ENCODE results near the gene VPS72.

VPS72 gene

GRCh38 chr1:151184211-151184610 lies 5.8 kb downstream of the VPS72 start:
- DNase-seq = no peak

GRCh38 chr1:151176514-151177045 lies 13.4 kb downstream of the VPS72 start:
- DNase-seq = no peak

GRCh38 chr1:151175863-151176262 lies 14.1 kb downstream of the VPS72 start, which contains the start of gene TMOD4:
Gene TMOD4 (minus strand): TSS chr1:151175981. CDS start chr1:151174875, 1,106 bp downstream.
- no peak for DNase-seq

- DNase-seq = no peak
These were observed 14.8 kb downstream of the VPS72 start for GRCh38 chr1:151175041-151175741.

- no peak for DNase-seq
These were observed 18.8 kb downstream of the VPS72 start for GRCh38 chr1:151171190-151171589.

GRCh38 chr1:151167116-151167515 lies 22.9 kb downstream of the VPS72 start:
- DNase-seq = no peak

- DNase-seq = no peak
These were observed 23.5 kb downstream of the VPS72 start for GRCh38 chr1:151166505-151166956.

GRCh38 chr1:151165738-151166504 lies 24.1 kb downstream of the VPS72 start, which contains the start of the genes LYSMD1 and SCNM1:
Gene LYSMD1 (minus strand): TSS chr1:151165902. CDS start chr1:151165258, 644 bp downstream.
Gene SCNM1 (plus strand): TSS chr1:151166144. CDS start chr1:151166153, 9 bp downstream.
- DNase-seq = peak; percentile 91

- DNase-seq = no peak
These were observed 24.7 kb downstream of the VPS72 start for GRCh38 chr1:151165281-151165737.

- DNase-seq = no peak
These were observed 25.2 kb downstream of the VPS72 start for GRCh38 chr1:151164732-151165280.

- no peak for DNase-seq
These were observed 30.6 kb downstream of the VPS72 start for GRCh38 chr1:151159373-151159772.

- DNase-seq = no peak
These were observed 31.2 kb downstream of the VPS72 start for GRCh38 chr1:151158751-151159251.

- peak; percentile 35 for DNase-seq
These were observed 31.7 kb downstream of the VPS72 start for GRCh38 chr1:151158326-151158725.

- peak; percentile 23 for DNase-seq
These were observed 32.9 kb downstream of the VPS72 start for GRCh38 chr1:151157067-151157531.

- peak; percentile 61 for DNase-seq
These were observed 33.5 kb downstream of the VPS72 start, which contains the start of gene TNFAIP8L2 for GRCh38 chr1:151156515-151156819. Gene TNFAIP8L2 (plus strand): TSS chr1:151156649. CDS start chr1:151158698, 2,049 bp downstream.

- no peak for DNase-seq
These were observed 42.3 kb downstream of the VPS72 start for GRCh38 chr1:151147665-151148064.

GRCh38 chr1:151147132-151147503 lies 42.9 kb downstream of the VPS72 start:
- DNase-seq = no peak

- DNase-seq = peak; percentile 79
These were observed 43.4 kb downstream of the VPS72 start, which contains the start of gene SEMA6C for GRCh38 chr1:151146412-151147131. Gene SEMA6C (minus strand): TSS chr1:151146631. CDS start chr1:151142621, 4,010 bp downstream.

GRCh38 chr1:151146072-151146411 lies 44.0 kb downstream of the VPS72 start:
- no peak for DNase-seq

GRCh38 chr1:151145304-151146071 lies 44.5 kb downstream of the VPS72 start:
- no peak for DNase-seq

Measured in activated T-cell treated with anti-CD3 and anti-CD28 coated beads for 4 hours (primary cell).